Activated B cell treated with CpG ODN at 0.5 μM for 24 hours (primary cell): ENCODE data around the gene CCDC71. TPM values are rescaled to one million over a fixed set of nuclear protein-coding genes. Genes with fewer than 3 reads are reported as not detected.

Source experiments
- ATAC-seq: fragments of 200-7000 bp; cut with Tn5 transposase; one replicate; pipeline ENCODE4 v1.10.0; 2021; ENCODE audit warnings: low read depth, mild to moderate bottlenecking, moderate library complexity
- CTCF ChIA-PET: fragments of 350-600 bp; sonication (Branson Sonifier 250); formaldehyde crosslinking; loops from one replicate; lab custom pipeline; 2021; ENCODE audit warnings: antibody characterized with exemption; lab: Charles Lee
- POLR2A ChIA-PET: fragments of 350-600 bp; sonication (Branson Sonifier 250); formaldehyde crosslinking; loops from one replicate; lab custom pipeline; 2021; ENCODE audit warnings: antibody characterized with exemption; lab: Charles Lee
- DNase-seq: peaks from one replicate; pipeline ENCODE4 v3.0.0; 2022
- H3K27ac Mint-ChIP-seq: one replicate; pipeline ENCODE4 v1.8.0; 2020; ENCODE audit warnings: mixed read lengths
- H3K27me3 Mint-ChIP-seq: one replicate; pipeline ENCODE4 v1.8.0; 2021; ENCODE audit warnings: mixed read lengths
- H3K36me3 Mint-ChIP-seq: one replicate; pipeline ENCODE4 v1.8.0; 2021; ENCODE audit warnings: low read depth, mixed read lengths
- H3K4me1 Mint-ChIP-seq: one replicate; pipeline ENCODE4 v1.8.0; 2021; ENCODE audit warnings: mixed read lengths
- H3K4me3 Mint-ChIP-seq: one replicate; pipeline ENCODE4 v1.8.0; 2020; ENCODE audit warnings: mild to moderate bottlenecking, mixed read lengths
- H3K9me3 Mint-ChIP-seq: one replicate; pipeline ENCODE4 v1.8.0; 2020; ENCODE audit warnings: mixed read lengths
- intact Hi-C: fragments of 100-400 bp; cut with micrococcal nuclease; formaldehyde crosslinking; loops from one replicate; pipeline ENCODE4 v1.15.1; 2024
- total RNA-seq: library from RNA; stranded (reverse); gene quantifications from 2 replicates; pipeline ENCODE4 v1.2.3, GENCODE V29; 2022
- TF ChIP-seq, protein P1 (sequence below): fragments of 200-600 bp; IDR thresholded peaks from one replicate; pipeline ENCODE4 v1.8.0; 2022; ENCODE audit warnings: antibody characterized with exemption, mild to moderate bottlenecking

The CCDC71 gene
- total RNA-seq, 1 donor from 2014 or later, result 28.3 TPM

DNA sequence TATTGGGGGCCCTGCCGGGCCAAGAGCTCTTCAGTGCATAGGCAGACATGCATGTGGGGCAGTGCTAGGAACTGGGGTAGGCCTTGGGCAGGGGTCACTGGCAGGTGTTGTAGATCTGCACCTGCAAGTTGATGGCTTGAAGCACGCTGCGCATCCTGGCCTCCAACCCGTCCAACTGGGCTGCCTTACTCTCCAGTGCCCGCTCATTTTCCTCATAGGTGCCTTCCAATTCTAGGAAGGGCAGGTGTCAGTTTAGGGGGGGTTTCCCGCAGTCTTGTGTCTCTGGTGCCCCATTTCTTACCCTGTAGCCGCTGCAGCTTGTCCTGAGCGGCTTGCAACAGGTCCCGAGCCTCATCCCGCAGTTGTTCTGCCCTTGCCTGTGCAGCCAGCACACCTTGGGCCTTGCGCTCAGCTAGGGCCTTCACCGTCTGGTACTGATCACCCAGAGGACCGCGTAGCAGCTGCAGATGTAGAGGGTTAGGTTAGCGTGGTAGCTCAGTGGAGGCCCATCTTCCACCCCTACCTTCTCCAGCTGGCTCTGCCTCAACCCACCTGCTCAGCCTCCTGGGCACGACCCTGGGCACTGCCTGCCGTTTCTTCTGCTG is 44.9 kb downstream of the CCDC71 start:
- Mint-ChIP-seq H3K27ac (peak overlapping the region; percentile 79), H3K4me1 (peaks cover 17% of the 10 kb centered on the region), H3K36me3 (peaks cover 23% of the 10 kb centered on the region), H3K4me3 (peak overlapping the region; percentile 84), H3K9me3 (no peaks in the 10 kb centered on the region), H3K27me3 (no peaks in the 10 kb centered on the region)
- intact Hi-C loops, result loop anchor here (1.0 kb wide), 1 partner anchor 45 kb away; the partner anchor contains the start of gene CCDC71
- DNase-seq (no peak), ATAC-seq (no peak)
- ChIA-PET CTCF (interaction anchor here (0.7 to 1.2 kb wide), 3 partner anchors 27 to 133 kb away, joined by 3 to 4 read pairs (median 3); no protein-coding TSS in a partner anchor), POLR2A (interaction anchor here (0.6 to 3.3 kb wide), 19 partner anchors 12 to 819 kb away, joined by 3 to 76 read pairs (median 6); partner anchors contain the start of genes ARIH2, DAG1, IMPDH2 and KLHDC8B)
- TF ChIP-seq, protein P1, sequence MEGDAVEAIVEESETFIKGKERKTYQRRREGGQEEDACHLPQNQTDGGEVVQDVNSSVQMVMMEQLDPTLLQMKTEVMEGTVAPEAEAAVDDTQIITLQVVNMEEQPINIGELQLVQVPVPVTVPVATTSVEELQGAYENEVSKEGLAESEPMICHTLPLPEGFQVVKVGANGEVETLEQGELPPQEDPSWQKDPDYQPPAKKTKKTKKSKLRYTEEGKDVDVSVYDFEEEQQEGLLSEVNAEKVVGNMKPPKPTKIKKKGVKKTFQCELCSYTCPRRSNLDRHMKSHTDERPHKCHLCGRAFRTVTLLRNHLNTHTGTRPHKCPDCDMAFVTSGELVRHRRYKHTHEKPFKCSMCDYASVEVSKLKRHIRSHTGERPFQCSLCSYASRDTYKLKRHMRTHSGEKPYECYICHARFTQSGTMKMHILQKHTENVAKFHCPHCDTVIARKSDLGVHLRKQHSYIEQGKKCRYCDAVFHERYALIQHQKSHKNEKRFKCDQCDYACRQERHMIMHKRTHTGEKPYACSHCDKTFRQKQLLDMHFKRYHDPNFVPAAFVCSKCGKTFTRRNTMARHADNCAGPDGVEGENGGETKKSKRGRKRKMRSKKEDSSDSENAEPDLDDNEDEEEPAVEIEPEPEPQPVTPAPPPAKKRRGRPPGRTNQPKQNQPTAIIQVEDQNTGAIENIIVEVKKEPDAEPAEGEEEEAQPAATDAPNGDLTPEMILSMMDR, result no peak

DNA sequence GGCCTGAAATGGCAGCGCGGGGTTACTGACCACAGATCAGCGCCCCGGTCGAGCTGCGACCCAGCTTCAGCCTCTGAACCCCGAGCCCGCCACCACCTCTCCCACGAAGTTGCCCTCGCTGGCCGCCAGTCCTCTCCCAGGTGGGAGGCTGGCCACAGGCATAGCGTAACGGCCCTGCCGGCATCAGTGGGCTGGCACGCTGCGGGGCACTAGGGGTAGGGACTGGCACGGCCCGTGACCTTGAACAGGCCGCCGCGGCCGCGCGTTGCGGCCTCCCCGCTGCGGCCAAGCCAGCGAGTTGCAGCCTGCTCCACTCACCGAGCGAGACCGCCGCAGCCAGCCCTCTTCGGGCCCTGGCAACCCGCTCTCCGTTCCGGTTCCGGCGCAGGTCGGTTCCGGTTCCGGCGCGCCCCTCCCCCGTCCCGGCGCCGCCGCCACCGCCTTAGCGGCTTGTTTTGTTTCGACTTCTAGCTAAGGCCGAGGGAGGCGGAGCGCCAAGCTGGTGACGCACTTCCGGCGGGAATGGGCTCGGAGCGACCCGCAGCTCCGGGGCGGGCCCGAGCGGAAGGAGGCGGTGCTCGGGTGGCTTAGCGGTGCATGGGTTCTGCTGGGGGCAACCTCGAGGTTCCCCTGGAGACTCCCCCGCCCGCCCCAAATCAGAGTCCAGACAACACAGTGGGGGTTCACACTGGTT is 45.5 kb downstream of the CCDC71 start, which contains the start of gene USP19:
Gene USP19 (minus strand): TSS at position 386 of the 694 bp plus-strand sequence. CDS start 1,678 bp downstream, outside the sequence.
- DNase-seq, result peak; percentile 95
- ChIA-PET POLR2A (interaction anchor here (0.5 to 3.3 kb wide), 21 partner anchors 11 to 820 kb away, joined by 3 to 76 read pairs (median 5); partner anchors contain the start of genes ARIH2, DAG1, IMPDH2 and KLHDC8B), CTCF (interaction anchor here (0.7 to 1.2 kb wide), 3 partner anchors 26 to 133 kb away, joined by 3 to 4 read pairs (median 3); no protein-coding TSS in a partner anchor)
- intact Hi-C loops, result loop anchor here (1.0 kb wide), 7 partner anchors 16 to 350 kb away; partner anchors contain the start of genes ARIH2, CCDC71, DAG1 and NDUFAF3
- peaks cover 30% of the 10 kb centered on the region for H3K36me3 Mint-ChIP-seq
- TF ChIP-seq, protein P1, result no peak
- H3K9me3 Mint-ChIP-seq, result no peaks in the 10 kb centered on the region
- no peaks in the 10 kb centered on the region for H3K27me3 Mint-ChIP-seq
- H3K27ac Mint-ChIP-seq, result peak within 1 kb of the TSS; percentile 79
- H3K4me1 Mint-ChIP-seq, result peaks cover 17% of the 10 kb centered on the region
- peak within 1 kb of the TSS; percentile 84 for H3K4me3 Mint-ChIP-seq
- ATAC-seq, result peak; percentile 93

DNA sequence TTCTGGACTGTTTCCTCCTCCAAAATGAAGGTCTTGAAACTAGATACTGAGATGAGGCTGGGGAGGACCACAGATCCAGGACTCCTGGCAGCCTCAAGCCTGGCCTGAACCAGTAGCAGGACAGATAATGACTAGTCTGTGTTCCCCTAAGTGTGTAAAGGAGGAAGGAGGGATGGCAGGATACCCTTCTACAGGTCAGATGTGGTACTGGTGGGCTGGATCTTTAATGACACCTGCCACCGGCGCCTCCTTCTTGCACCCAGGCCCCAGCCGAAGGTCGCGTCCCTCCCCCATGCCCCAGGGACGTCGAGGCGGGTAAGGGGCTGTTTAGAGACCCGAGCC is 46.1 kb downstream of the CCDC71 start:
- H3K27me3 Mint-ChIP-seq, result no peaks in the 10 kb centered on the region
- ATAC-seq, result no peak
- peak overlapping the region; percentile 79 for H3K27ac Mint-ChIP-seq
- H3K4me1 Mint-ChIP-seq, result peaks cover 17% of the 10 kb centered on the region
- no peak for DNase-seq
- intact Hi-C loops, result loop anchor here (1.0 kb wide), 6 partner anchors 16 to 350 kb away; partner anchors contain the start of genes ARIH2, DAG1, NDUFAF3 and QARS1
- H3K9me3 Mint-ChIP-seq, result no peaks in the 10 kb centered on the region
- H3K36me3 Mint-ChIP-seq, result peaks cover 35% of the 10 kb centered on the region
- TF ChIP-seq, protein P1, result no peak
- H3K4me3 Mint-ChIP-seq, result peak overlapping the region; percentile 84
- CTCF ChIA-PET, result interaction anchor here (1.2 kb wide), 1 partner anchor 26 kb away, joined by 3 read pairs; no protein-coding TSS in a partner anchor
- POLR2A ChIA-PET, result interaction anchor here (0.6 to 3.3 kb wide), 10 partner anchors 11 to 350 kb away, joined by 4 to 76 read pairs (median 8); partner anchors contain the start of genes DAG1, KLHDC8B, NDUFAF3 and QARS1

DNA sequence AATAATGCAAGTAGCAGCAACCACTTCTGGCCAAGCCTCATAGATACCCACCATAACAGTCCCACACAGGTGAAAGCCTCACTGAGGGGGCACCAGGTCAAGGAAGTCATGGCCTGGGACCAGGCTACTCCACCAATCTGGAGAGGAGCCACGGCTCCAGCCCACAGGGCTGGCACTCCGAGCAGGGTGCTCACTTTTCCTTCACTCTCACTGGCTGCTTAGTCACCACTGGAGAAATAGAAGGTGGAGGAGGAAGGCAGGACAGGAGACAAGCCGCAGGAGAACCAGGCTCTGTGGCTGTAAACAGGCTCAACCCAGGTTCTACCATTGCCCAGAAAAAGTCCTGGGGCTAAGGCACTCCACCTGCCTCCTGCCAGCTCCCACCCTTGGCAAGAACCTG is 46.7 kb downstream of the CCDC71 start:
- H3K27ac Mint-ChIP-seq, result peak overlapping the region; percentile 79
- H3K27me3 Mint-ChIP-seq, result no peaks in the 10 kb centered on the region
- H3K4me3 Mint-ChIP-seq, result peak overlapping the region; percentile 84
- H3K4me1 Mint-ChIP-seq, result peaks cover 17% of the 10 kb centered on the region
- ATAC-seq, result no peak
- POLR2A ChIA-PET, result interaction anchor here (0.6 to 3.3 kb wide), 3 partner anchors 26 to 351 kb away, joined by 4 to 76 read pairs (median 6); partner anchors contain the start of genes DAG1, KLHDC8B and QRICH1
- intact Hi-C loops, result no loop called here
- DNase-seq, result no peak
- peaks cover 41% of the 10 kb centered on the region for H3K36me3 Mint-ChIP-seq
- TF ChIP-seq, protein P1, result no peak
- H3K9me3 Mint-ChIP-seq, result no peaks in the 10 kb centered on the region
- CTCF ChIA-PET, result no interaction called here
